GM19238 (cell line): Measurements from ENCODE around the gene ISYNA1.
A peak's percentile ranks its signal among the peaks of the same experiment; 100 is the strongest.

Experiments used
- DNase-seq: peaks from one replicate; pipeline ENCODE4 v3.0.0; 2011; ENCODE audit warnings: low spot score; ENCODE audit not compliant: insufficient read length

The ISYNA1 gene

GRCh38 chr19:18468517-18468916 is 30.6 kb upstream of the ISYNA1 start:
- DNase-seq, result no peak

- DNase-seq, result no peak
Measured at GRCh38 chr19:18467978-18468377, 30.0 kb upstream of the ISYNA1 start.

- no peak for DNase-seq
Measured at GRCh38 chr19:18466354-18466753, 28.4 kb upstream of the ISYNA1 start.

GRCh38 chr19:18465964-18466339 is 28.0 kb upstream of the ISYNA1 start:
- DNase-seq, result no peak

GRCh38 chr19:18465214-18465963 is 27.5 kb upstream of the ISYNA1 start:
- no peak for DNase-seq

GRCh38 chr19:18464646-18465045 is 26.7 kb upstream of the ISYNA1 start:
- no peak for DNase-seq

- DNase-seq, result no peak
Measured at GRCh38 chr19:18461471-18461870, 23.5 kb upstream of the ISYNA1 start.

GRCh38 chr19:18460900-18461299 is 23.0 kb upstream of the ISYNA1 start:
- DNase-seq, result no peak

- DNase-seq, result no peak
Measured at GRCh38 chr19:18457483-18458331, 19.8 kb upstream of the ISYNA1 start.

GRCh38 chr19:18456974-18457373 is 19.0 kb upstream of the ISYNA1 start:
- no peak for DNase-seq

- DNase-seq, result no peak
Measured at GRCh38 chr19:18456279-18456678, 18.3 kb upstream of the ISYNA1 start.

- DNase-seq, result no peak
Measured at GRCh38 chr19:18453269-18454024, 15.5 kb upstream of the ISYNA1 start.

GRCh38 chr19:18452386-18452785 is 14.5 kb upstream of the ISYNA1 start:
- no peak for DNase-seq

- DNase-seq, result peak; percentile 82
Measured at GRCh38 chr19:18450931-18451836, 13.3 kb upstream of the ISYNA1 start.

- no peak for DNase-seq
Measured at GRCh38 chr19:18450021-18450930, 12.3 kb upstream of the ISYNA1 start.

- no peak for DNase-seq
Measured at GRCh38 chr19:18449552-18449951, 11.6 kb upstream of the ISYNA1 start.

- no peak for DNase-seq
Measured at GRCh38 chr19:18446811-18447359, 9.0 kb upstream of the ISYNA1 start.

- no peak for DNase-seq
Measured at GRCh38 chr19:18446145-18446810, 8.3 kb upstream of the ISYNA1 start.
